B cell (primary cell): Measurements from ENCODE around the gene ADCY7. TPM values are rescaled to one million over a fixed set of nuclear protein-coding genes. Genes with fewer than 3 reads are reported as not detected.

ENCODE experiments used
- ATAC-seq: fragments of 200-7000 bp; cut with Tn5 transposase; one replicate; pipeline ENCODE4 v1.10.0; 2021; ENCODE audit warnings: low read depth, mild to moderate bottlenecking, moderate number of reproducible peaks, moderate library complexity
- CTCF ChIA-PET: fragments of 350-600 bp; sonication (Branson Sonifier 250); formaldehyde crosslinking; loops from one replicate; lab custom pipeline; 2021; ENCODE audit warnings: antibody characterized with exemption, inconsistent platforms; lab: Charles Lee
- POLR2A ChIA-PET: fragments of 350-600 bp; sonication (Branson Sonifier 250); formaldehyde crosslinking; loops from one replicate; lab custom pipeline; 2021; ENCODE audit warnings: antibody characterized with exemption; lab: Charles Lee
- DNase-seq: peaks from one replicate; pipeline ENCODE4 v3.0.0; 2013
- H2AFZ ChIP-seq: 2 replicates; pipeline ENCODE4 v1.6.1; 2012; ENCODE audit warnings: mild to moderate bottlenecking, low read depth, low read length; ENCODE audit not compliant: insufficient read depth, poor library complexity, severe bottlenecking
- H3K27ac ChIP-seq, 2 donors: 1 replicate in 1 of 2; 2 replicates in 1 of 2; pipeline ENCODE4 v1.5.1; 2012 to 2013; ENCODE audit warnings: low read length in 2 of 2, mild to moderate bottlenecking in 2 of 2, moderate library complexity in 1 of 2
- H3K27me3 ChIP-seq, 4 experiments: fragments of 200-600 bp in 1 of 4; sonication (generic) in 1 of 4; replicated peaks in 1 of 4; 1 replicate in 2 of 4; 2 replicates in 2 of 4; pipeline versions ENCODE4 v1.6.1 to v1.7.0; 2013 to 2016; ENCODE audit warnings: low read length in 3 of 4, mild to moderate bottlenecking in 2 of 4, mixed read lengths in 1 of 4, moderate library complexity in 1 of 4; ENCODE audit not compliant: insufficient read depth in 4 of 4, control insufficient read depth in 3 of 4; ENCODE audit errors: control extremely low read depth in 1 of 4
- H3K36me3 ChIP-seq, 2 experiments: replicated peaks in 1 of 2; 1 replicate in 1 of 2; 2 replicates in 1 of 2; pipeline versions ENCODE4 v1.6.1 to v1.7.1; 2013; ENCODE audit warnings: low read length in 1 of 2; ENCODE audit not compliant: insufficient read depth in 2 of 2, control insufficient read depth in 1 of 2; ENCODE audit errors: control extremely low read depth in 1 of 2, extremely low read depth in 1 of 2
- H3K4me1 ChIP-seq, 2 donors: fragments of 200-600 bp in 1 of 2; sonication (generic) in 1 of 2; 1 replicate in 1 of 2; 2 replicates in 1 of 2; pipeline versions ENCODE4 v1.5.1 to v1.6.1; 2013 to 2017; ENCODE audit warnings: low read length in 2 of 2; ENCODE audit not compliant: control insufficient read depth in 2 of 2, insufficient read depth in 2 of 2
- H3K4me2 ChIP-seq: replicated peaks from 2 replicates; pipeline ENCODE3; 2012; ENCODE audit warnings: mild to moderate bottlenecking, low read depth, low read length; ENCODE audit not compliant: poor library complexity, severe bottlenecking
- H3K4me3 ChIP-seq, 5 experiments: fragments of 200-600 bp in 1 of 5; sonication (generic) in 1 of 5; 1 replicate in 3 of 5; 2 replicates in 2 of 5; pipeline versions ENCODE4 v1.5.1 to v1.7.0; 2011 to 2016; ENCODE audit warnings: low read length in 4 of 5, mild to moderate bottlenecking in 4 of 5, low read depth in 2 of 5, control low read depth in 1 of 5, moderate library complexity in 1 of 5; ENCODE audit not compliant: insufficient read depth in 1 of 5; ENCODE audit errors: control extremely low read depth in 1 of 5, extremely low read depth in 1 of 5
- H3K79me2 ChIP-seq: fragments of 200-600 bp; sonication (generic); one replicate; pipeline ENCODE4 v1.6.0; 2016; ENCODE audit warnings: low read length; ENCODE audit not compliant: control insufficient read depth, insufficient read depth
- H3K9ac ChIP-seq: fragments of 200-600 bp; sonication (generic); 2 replicates; pipeline ENCODE4 v1.6.1; 2017; ENCODE audit warnings: mild to moderate bottlenecking, low read length, moderate library complexity
- H3K9me3 ChIP-seq, 3 donors: one replicate each; pipeline versions ENCODE4 v1.6.1 to v1.7.1; 2013; ENCODE audit warnings: low read length in 2 of 3; ENCODE audit not compliant: control insufficient read depth in 2 of 3, insufficient read depth in 1 of 3; ENCODE audit errors: control extremely low read depth in 1 of 3
- H4K20me1 ChIP-seq: 2 replicates; pipeline ENCODE4 v1.6.0; 2012; ENCODE audit warnings: mild to moderate bottlenecking, low read length; ENCODE audit not compliant: insufficient read depth, control insufficient read depth, poor library complexity, severe bottlenecking
- H3K27ac Mint-ChIP-seq: one replicate; pipeline ENCODE4 v1.8.0; 2021; ENCODE audit warnings: mixed read lengths
- H3K27me3 Mint-ChIP-seq: one replicate; pipeline ENCODE4 v1.8.0; 2021; ENCODE audit warnings: mixed read lengths
- H3K4me1 Mint-ChIP-seq: one replicate; pipeline ENCODE4 v1.8.0; 2021; ENCODE audit warnings: mixed read lengths
- H3K4me3 Mint-ChIP-seq: one replicate; pipeline ENCODE4 v1.8.0; 2021; ENCODE audit warnings: mixed read lengths
- H3K9me3 Mint-ChIP-seq: one replicate; pipeline ENCODE4 v1.8.0; 2022; ENCODE audit warnings: mixed read lengths; ENCODE audit not compliant: insufficient read depth
- CTCF ChIP-seq: fragments of 200-600 bp; IDR thresholded peaks from one replicate; pipeline ENCODE4 v1.8.0; 2022; ENCODE audit warnings: antibody characterized with exemption, mild to moderate bottlenecking
- EZH2 ChIP-seq: IDR thresholded peaks from 2 replicates; pipeline ENCODE4 v1.6.1; 2012; ENCODE audit warnings: borderline replicate concordance, low read depth, mild to moderate bottlenecking, moderate library complexity, low read length; ENCODE audit not compliant: insufficient read depth, poor library complexity, severe bottlenecking
- WGBS: methylation state at CpG from one replicate; pipeline ENCODE4 v1.1.5; 2013; ENCODE audit warnings: missing lambda C conversion rate; ENCODE audit not compliant: insufficient coverage; 5-methylcytosine and 5-hydroxymethylcytosine counted together
- intact Hi-C: fragments of 100-400 bp; cut with micrococcal nuclease; formaldehyde crosslinking; loops from one replicate; pipeline ENCODE4 v1.10.0; 2022
- polyA plus RNA-seq: library from polyadenylated mRNA; depleted of rRNA; stranded (reverse); fragments of >200 nt; gene quantifications from 2 replicates; pipeline ENCODE4 v1.2.3, GENCODE V29; 2012
- total RNA-seq, 2 donors: library from RNA; stranded (reverse); fragments of 120-200 nt in 1 of 2; gene quantifications; 1 replicate in 1 of 2; 2 replicates in 1 of 2; pipeline versions ENCODE4 v1.2.3 to v1.2.4, GENCODE V29; 2013 to 2022

Gene ADCY7
- total and polyA plus RNA-seq, 2 donors (not counting 1 experiment from before 2014, with no cell fraction given): 78.4 to 207 TPM

DNA sequence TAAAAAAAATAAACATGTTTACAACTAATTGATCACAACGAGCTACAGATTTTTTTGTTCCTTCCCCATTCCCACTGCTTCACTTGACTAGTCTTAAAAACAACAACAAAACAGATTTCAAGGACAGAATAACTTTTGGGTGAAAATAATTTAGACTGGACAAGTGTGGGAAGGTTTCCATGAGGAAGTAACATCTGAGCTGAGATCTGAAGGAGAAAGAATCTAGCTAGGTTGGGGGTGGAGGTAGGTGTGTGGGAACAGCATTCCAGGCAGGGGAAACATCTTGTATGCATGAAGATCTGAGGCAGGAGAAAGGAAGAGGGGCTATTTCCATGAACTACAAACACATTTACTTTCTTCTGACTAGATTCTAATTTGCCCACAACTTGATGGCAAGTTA lies 93.3 kb downstream of the ADCY7 start:
- Histone ChIP-seq H2AFZ (no peak overlapping the region), H3K79me2 (peaks cover 67% of the 10 kb centered on the region), H3K9ac (no peak overlapping the region), H3K4me1 (peaks cover 0 to 4% of the 10 kb centered on the region in 2 donors), H3K9me3 (no peaks in the 10 kb centered on the region), H3K27me3 (no peaks in the 10 kb centered on the region), H3K4me3 (no peak overlapping the region), H3K4me2 (no peak overlapping the region), H4K20me1 (peaks cover 31% of the 10 kb centered on the region), H3K36me3 (peaks cover 28 to 41% of the 10 kb centered on the region in 2 experiments), H3K27ac (peak overlapping the region in 1 of 2 donors; percentile 29)
- H3K9me3 Mint-ChIP-seq: no peaks in the 10 kb centered on the region
- no peak overlapping the region for H3K4me3 Mint-ChIP-seq
- peak overlapping the region; percentile 46 for H3K27ac Mint-ChIP-seq
- intact Hi-C loops: loop anchor here (10.0 kb wide), 1 partner anchor 285 kb away; no protein-coding TSS in a partner anchor
- ATAC-seq (no peak), DNase-seq (no peak)
- H3K27me3 Mint-ChIP-seq: no peaks in the 10 kb centered on the region
- H3K4me1 Mint-ChIP-seq: peaks cover 31% of the 10 kb centered on the region
- no CpG with 5 or more reads among the region's 1 CpG for whole genome bisulfite sequencing
- CTCF ChIA-PET: interaction anchor here (0.8 to 8.1 kb wide), 7 partner anchors 10 to 447 kb away, joined by 3 to 142 read pairs (median 8); no protein-coding TSS in a partner anchor
- TF ChIP-seq CTCF (no peak), EZH2 (no peak)
- POLR2A ChIA-PET: no interaction called here

DNA sequence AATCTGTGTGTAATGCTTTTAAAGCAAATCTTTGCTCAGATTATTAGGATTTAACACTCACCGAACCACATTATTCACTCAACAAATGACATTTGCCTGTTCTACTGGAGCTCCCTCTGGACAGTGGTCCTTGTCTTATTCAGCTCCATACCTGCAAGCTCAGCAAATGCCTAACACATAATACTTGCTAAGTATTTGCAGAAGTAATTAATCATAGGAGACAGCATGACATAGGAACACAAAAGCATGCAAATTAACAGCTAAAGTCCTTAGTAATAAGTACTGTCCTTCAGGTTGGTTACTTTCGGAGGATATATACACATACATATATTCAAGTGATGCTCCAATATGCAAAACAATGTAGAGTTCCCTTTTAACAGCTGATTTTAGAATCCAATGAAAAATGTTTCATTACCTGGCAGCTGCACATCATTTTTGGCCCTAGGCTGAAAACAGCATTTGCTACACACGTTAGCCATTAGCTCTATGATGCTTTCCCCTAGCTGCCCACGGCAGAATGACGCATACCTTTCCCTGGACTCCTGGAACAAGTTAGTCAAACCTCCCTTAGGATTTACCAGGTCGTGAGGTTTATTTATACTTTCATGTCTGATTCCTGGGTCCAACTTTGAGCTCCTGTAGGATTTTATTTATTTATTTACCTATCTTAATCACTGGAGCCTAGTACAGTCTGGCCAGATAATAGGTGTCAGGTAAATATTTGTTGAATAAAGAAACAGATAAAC lies 93.9 kb downstream of the ADCY7 start:
- Histone ChIP-seq H3K36me3 (peaks cover 30 to 45% of the 10 kb centered on the region in 2 experiments), H2AFZ (no peak overlapping the region), H4K20me1 (peaks cover 35% of the 10 kb centered on the region), H3K9me3 (no peaks in the 10 kb centered on the region), H3K4me1 (peaks cover 2 to 4% of the 10 kb centered on the region in 2 donors), H3K27me3 (no peaks in the 10 kb centered on the region), H3K27ac (peak overlapping the region in 1 of 2 donors; percentile 35), H3K79me2 (peaks cover 67% of the 10 kb centered on the region), H3K9ac (no peak overlapping the region), H3K4me2 (no peak overlapping the region), H3K4me3 (no peak overlapping the region)
- H3K4me1 Mint-ChIP-seq: peaks cover 31% of the 10 kb centered on the region
- ChIA-PET CTCF (interaction anchor here (0.8 to 8.1 kb wide), 7 partner anchors 9 to 446 kb away, joined by 3 to 142 read pairs (median 8); no protein-coding TSS in a partner anchor), POLR2A (no interaction called here)
- ATAC-seq: no peak
- no peak for TF ChIP-seq EZH2
- no peak for TF ChIP-seq CTCF
- peak overlapping the region; percentile 46 for H3K27ac Mint-ChIP-seq
- H3K27me3 Mint-ChIP-seq: no peaks in the 10 kb centered on the region
- no peak overlapping the region for H3K4me3 Mint-ChIP-seq
- intact Hi-C loops: no loop called here
- H3K9me3 Mint-ChIP-seq: no peaks in the 10 kb centered on the region
- WGBS: 97% methylated on average over 3 of the region's 6 CpGs
- no peak for DNase-seq
